Suprapubic skin (tissue), 4 donors: ENCODE measurements around the gene ERCC1. TPM values are rescaled to one million over a fixed set of nuclear protein-coding genes. Genes with fewer than 3 reads are reported as not detected.

Source experiments
- DNase-seq, 2 donors: peaks; one replicate each; pipeline ENCODE4 v3.0.0-alpha.2; 2019; ENCODE audit warnings: low spot score in 2 of 2
- H3K27ac ChIP-seq: fragments of 200-600 bp; sonication (generic); one replicate; pipeline ENCODE4 v1.5.1; 2019
- H3K27me3 ChIP-seq: fragments of 200-600 bp; sonication (generic); one replicate; pipeline ENCODE4 v1.5.1; 2019
- H3K36me3 ChIP-seq: fragments of 200-600 bp; sonication (generic); one replicate; pipeline ENCODE4 v1.5.1; 2019
- H3K4me1 ChIP-seq: fragments of 200-600 bp; sonication (generic); one replicate; pipeline ENCODE4 v1.5.1; 2019
- H3K4me3 ChIP-seq: fragments of 200-600 bp; sonication (generic); one replicate; pipeline ENCODE4 v1.5.1; 2019; ENCODE audit warnings: mild to moderate bottlenecking
- H3K9me3 ChIP-seq: fragments of 200-600 bp; sonication (generic); one replicate; pipeline ENCODE4 v1.5.1; 2019
- CTCF ChIP-seq, 2 donors: fragments of 200-600 bp in 1 of 2; fragments of 450-650 bp in 1 of 2; sonication (generic) in 1 of 2; IDR thresholded peaks; one replicate each; pipeline ENCODE4 v1.5.1; 2016 to 2019; ENCODE audit warnings: antibody characterized with exemption in 2 of 2, mild to moderate bottlenecking in 1 of 2, moderate library complexity in 1 of 2
- EP300 ChIP-seq: sonication (generic); formaldehyde crosslinking; IDR thresholded peaks from one replicate; pipeline ENCODE4 v1.6.1; 2017; ENCODE audit warnings: antibody characterized with exemption
- POLR2A ChIP-seq, 2 donors: fragments of 450-650 bp; IDR thresholded peaks; one replicate each; pipeline ENCODE4 v1.6.1; 2017; ENCODE audit warnings: antibody characterized with exemption in 2 of 2, mild to moderate bottlenecking in 2 of 2, moderate library complexity in 2 of 2
- POLR2AphosphoS5 ChIP-seq, 3 donors: sonication (generic); formaldehyde crosslinking; IDR thresholded peaks; one replicate each; pipeline ENCODE4 v1.6.1; 2017; ENCODE audit warnings: antibody characterized with exemption in 3 of 3
- WGBS: methylation state at CpG from one replicate; pipeline ENCODE4 v1.1.5; 2018; 5-methylcytosine and 5-hydroxymethylcytosine counted together
- total RNA-seq, 4 donors: library from RNA; depleted of rRNA; stranded (reverse); fragments of >200 nt; gene quantifications; one replicate each; pipeline ENCODE4 v1.1.0, GENCODE V29; 2016

ERCC1 gene
- total RNA-seq, 4 donors from 2014 or later, result 102 to 120 (median 106) TPM

- TF ChIP-seq CTCF (IDR thresholded peaks at IDR 0.05), result no peak
- no peak for TF ChIP-seq EP300
- no peak for TF ChIP-seq POLR2AphosphoS5 (IDR thresholded peaks at IDR 0.05)
- no peak for TF ChIP-seq POLR2A (IDR thresholded peaks at IDR 0.05)
- peak; percentile 100 for DNase-seq
- Histone ChIP-seq H3K4me1 (peaks cover 20% of the 10 kb centered on the region), H3K9me3 (no peaks in the 10 kb centered on the region), H3K36me3 (no peaks in the 10 kb centered on the region), H3K4me3 (peak within 1 kb of the TSS; percentile 93), H3K27me3 (no peaks in the 10 kb centered on the region), H3K27ac (peak within 1 kb of the TSS; percentile 18)
- WGBS, result 5% methylated on average over 51 of the region's 55 CpGs
Measured at GRCh38 chr19:45370410-45371204, 53.1 kb downstream of the ERCC1 start, which contains the start of gene ERCC2. Gene ERCC2, minus strand, starts transcription at chr19:45370573. Its CDS starts 33 bp downstream, at chr19:45370540.

GRCh38 chr19:45368737-45369340, 54.9 kb downstream of the ERCC1 start:
- Histone ChIP-seq H3K36me3 (peaks cover 10% of the 10 kb centered on the region), H3K27ac (no peak overlapping the region), H3K27me3 (no peaks in the 10 kb centered on the region), H3K9me3 (no peaks in the 10 kb centered on the region), H3K4me3 (no peak overlapping the region), H3K4me1 (peaks cover 20% of the 10 kb centered on the region)
- no peak for TF ChIP-seq EP300
- no peak for TF ChIP-seq CTCF (IDR thresholded peaks at IDR 0.05)
- no peak for TF ChIP-seq POLR2A (IDR thresholded peaks at IDR 0.05)
- DNase-seq, result no peak
- 90% methylated on average over 10 of the region's 11 CpGs for WGBS

- Histone ChIP-seq H3K9me3 (no peaks in the 10 kb centered on the region), H3K4me1 (peaks cover 20% of the 10 kb centered on the region), H3K36me3 (peaks cover 17% of the 10 kb centered on the region), H3K27me3 (no peaks in the 10 kb centered on the region), H3K27ac (no peak overlapping the region), H3K4me3 (no peak overlapping the region)
- no peak for DNase-seq
- no peak for TF ChIP-seq EP300
- TF ChIP-seq POLR2A (IDR thresholded peaks at IDR 0.05), result no peak
- TF ChIP-seq CTCF (IDR thresholded peaks at IDR 0.05), result no peak
- TF ChIP-seq POLR2AphosphoS5 (IDR thresholded peaks at IDR 0.05), result no peak
- WGBS, result 91% methylated on average over 4 of the region's 4 CpGs
Measured at GRCh38 chr19:45368127-45368526, 55.6 kb downstream of the ERCC1 start.

- Histone ChIP-seq H3K27ac (no peak overlapping the region), H3K4me1 (peaks cover 8% of the 10 kb centered on the region), H3K36me3 (peaks cover 39% of the 10 kb centered on the region), H3K9me3 (no peaks in the 10 kb centered on the region), H3K4me3 (no peak overlapping the region), H3K27me3 (no peaks in the 10 kb centered on the region)
- 83% methylated on average over 12 of the region's 12 CpGs for WGBS
- no peak for DNase-seq
- TF ChIP-seq POLR2AphosphoS5 (IDR thresholded peaks at IDR 0.05) (no peak), EP300 (no peak), CTCF (IDR thresholded peaks at IDR 0.05) (no peak), POLR2A (IDR thresholded peaks at IDR 0.05) (no peak)
Measured at GRCh38 chr19:45364696-45365095, 59.0 kb downstream of the ERCC1 start.

- Histone ChIP-seq H3K4me3 (no peak overlapping the region), H3K36me3 (peaks cover 43% of the 10 kb centered on the region), H3K4me1 (peaks cover under 1% of the 10 kb centered on the region), H3K9me3 (no peaks in the 10 kb centered on the region), H3K27me3 (no peaks in the 10 kb centered on the region), H3K27ac (no peak overlapping the region)
- no peak for DNase-seq
- 87% methylated on average over 3 of the region's 44 CpGs for WGBS
- TF ChIP-seq POLR2A (IDR thresholded peaks at IDR 0.05) (no peak), CTCF (IDR thresholded peaks at IDR 0.05) (no peak), POLR2AphosphoS5 (IDR thresholded peaks at IDR 0.05) (no peak)
Measured at GRCh38 chr19:45363861-45364459, 59.8 kb downstream of the ERCC1 start.
